Kidney (tissue), 14 donors: Measurements from ENCODE around the gene GRPEL2. TPM values are rescaled to one million over a fixed set of nuclear protein-coding genes. Genes with fewer than 3 reads are reported as not detected.

Source experiments
- DNase-seq, 5 donors: peaks; one replicate each; pipeline ENCODE4 v3.0.0-alpha.2; 2013 to 2020
- FAIRE-seq: peaks from 2 replicates; lab custom pipeline; 2012; peaks lifted over from hg19 to GRCh38; lab: Jason Lieb, UNC
- H3K27ac ChIP-seq, 2 donors: one replicate each; pipeline ENCODE4 v1.7.0; 2013; ENCODE audit warnings: low read depth in 2 of 2, low read length in 2 of 2, inconsistent platforms in 1 of 2
- H3K27me3 ChIP-seq: one replicate; pipeline ENCODE4 v1.7.1; 2013; ENCODE audit warnings: low read length, inconsistent platforms; ENCODE audit not compliant: control insufficient read depth, insufficient read depth
- H3K36me3 ChIP-seq, 3 donors: one replicate each; pipeline versions ENCODE4 v1.7.0 to v1.7.1; 2013; ENCODE audit warnings: low read length in 3 of 3, control low read depth in 1 of 3, inconsistent platforms in 1 of 3; ENCODE audit not compliant: insufficient read depth in 3 of 3, control insufficient read depth in 2 of 3
- H3K4me1 ChIP-seq, 3 donors: one replicate each; pipeline versions ENCODE4 v1.7.0 to v1.7.1; 2013; ENCODE audit warnings: low read length in 3 of 3, inconsistent platforms in 1 of 3, low read depth in 1 of 3; ENCODE audit not compliant: control insufficient read depth in 2 of 3, insufficient read depth in 2 of 3
- H3K4me3 ChIP-seq, 3 donors: one replicate each; pipeline versions ENCODE4 v1.7.0 to v1.8.1; 2013; ENCODE audit warnings: low read length in 3 of 3, control low read depth in 1 of 3, inconsistent platforms in 1 of 3
- H3K9ac ChIP-seq, 3 donors: one replicate each; pipeline versions ENCODE4 v1.7.0 to v1.7.1; 2013; ENCODE audit warnings: low read length in 3 of 3, control low read depth in 1 of 3, inconsistent platforms in 1 of 3
- H3K9me3 ChIP-seq, 3 donors: one replicate each; pipeline versions ENCODE4 v1.7.0 to v1.7.1; 2013; ENCODE audit warnings: low read length in 3 of 3, control low read depth in 1 of 3, inconsistent platforms in 1 of 3; ENCODE audit not compliant: control insufficient read depth in 2 of 3, insufficient read depth in 1 of 3
- CTCF ChIP-seq: IDR thresholded peaks from 3 replicates; pipeline ENCODE4 v1.5.1; 2012; ENCODE audit warnings: mild to moderate bottlenecking, moderate library complexity, borderline replicate concordance; ENCODE audit not compliant: insufficient read depth; ENCODE audit errors: extremely low read depth
- intact Hi-C: fragments of 100-400 bp; cut with DNase I; formaldehyde crosslinking; loops from one replicate; pipeline ENCODE4 v1.11.1; 2022
- polyA plus RNA-seq: library from polyadenylated mRNA; stranded (reverse); fragments of 350-450 nt; fragmentation: Illumina TruSeq; extraction: RNeasy Lipid Tissue Mini Kit (QIAGEN cat#74804); gene quantifications from one replicate; pipeline ENCODE4 v1.2.3, GENCODE V29; 2014; ENCODE audit warnings: low read depth, low replicate concordance; ENCODE audit not compliant: insufficient read depth
- total RNA-seq: library from RNA; stranded (reverse); fragmentation: NEBNext Ultra II Directional; extraction: Animal tissue kit (Norgen Biotek cat#: 25700); gene quantifications from one replicate; pipeline ENCODE4 v1.2.1, GENCODE V29; 2021
- donor health status: control.
- donor health status: control.
- donor health status: control.
- donor health status: control.
- donor health status: control.
- donor health status: DM: yes; HTN: yes; CAD: no.
- donor health status: Normal renal cell carcinoma (clear cell type).

GRPEL2 gene
- total and polyA plus RNA-seq, 2 donors from 2014 or later: 7.6 to 16.9 TPM

- Histone ChIP-seq H3K27me3 (no peaks in the 10 kb centered on the region), H3K36me3 (no peaks in the 10 kb centered on the region), H3K4me3 (no peak overlapping the region), H3K9me3 (no peaks in the 10 kb centered on the region), H3K27ac (no peak overlapping the region), H3K9ac (no peak overlapping the region), H3K4me1 (peaks cover 0 to 8% (median 0%) of the 10 kb centered on the region in 3 donors)
- TF ChIP-seq CTCF: no peak
- no peak for FAIRE-seq
- intact Hi-C loops: loop anchor here (10.0 kb wide), 1 partner anchor 201 kb away; no protein-coding TSS in a partner anchor
- no peak for DNase-seq
Measured at GRCh38 chr5:149363358-149363757, 18.1 kb downstream of the GRPEL2 start.

GRCh38 chr5:149363936-149364335, 18.6 kb downstream of the GRPEL2 start:
- intact Hi-C loops: loop anchor here (10.0 kb wide), 1 partner anchor 201 kb away; no protein-coding TSS in a partner anchor
- peaks cover 0 to 6% (median 0%) of the 10 kb centered on the region in 3 donors for H3K4me1 ChIP-seq
- H3K9me3 ChIP-seq: no peaks in the 10 kb centered on the region
- FAIRE-seq (no peak), DNase-seq (no peak)
- no peaks in the 10 kb centered on the region for H3K36me3 ChIP-seq
- H3K4me3 ChIP-seq: no peak overlapping the region
- H3K9ac ChIP-seq: no peak overlapping the region
- no peak for TF ChIP-seq CTCF
- H3K27ac ChIP-seq: no peak overlapping the region
- H3K27me3 ChIP-seq: no peaks in the 10 kb centered on the region

GRCh38 chr5:149364719-149365118, 19.4 kb downstream of the GRPEL2 start:
- Histone ChIP-seq H3K4me1 (peaks cover 0 to 6% (median 0%) of the 10 kb centered on the region in 3 donors), H3K36me3 (no peaks in the 10 kb centered on the region), H3K4me3 (no peak overlapping the region), H3K27ac (no peak overlapping the region), H3K9me3 (no peaks in the 10 kb centered on the region), H3K27me3 (no peaks in the 10 kb centered on the region), H3K9ac (no peak overlapping the region)
- DNase-seq (no peak), FAIRE-seq (no peak)
- intact Hi-C loops: loop anchor here (10.0 kb wide), 1 partner anchor 200 kb away; no protein-coding TSS in a partner anchor
- no peak for TF ChIP-seq CTCF

- intact Hi-C loops: loop anchor here (10.0 kb wide), 1 partner anchor 199 kb away; no protein-coding TSS in a partner anchor
- no peak overlapping the region for H3K27ac ChIP-seq
- DNase-seq (no peak), FAIRE-seq (no peak)
- peaks cover 0 to 6% (median 0%) of the 10 kb centered on the region in 3 donors for H3K4me1 ChIP-seq
- no peak overlapping the region for H3K4me3 ChIP-seq
- no peaks in the 10 kb centered on the region for H3K27me3 ChIP-seq
- H3K36me3 ChIP-seq: no peaks in the 10 kb centered on the region
- H3K9ac ChIP-seq: no peak overlapping the region
- H3K9me3 ChIP-seq: no peaks in the 10 kb centered on the region
- no peak for TF ChIP-seq CTCF
Measured at GRCh38 chr5:149365418-149365817, 20.1 kb downstream of the GRPEL2 start.
